ENCODE results near the gene SRXN1.

SRXN1 gene

DNA sequence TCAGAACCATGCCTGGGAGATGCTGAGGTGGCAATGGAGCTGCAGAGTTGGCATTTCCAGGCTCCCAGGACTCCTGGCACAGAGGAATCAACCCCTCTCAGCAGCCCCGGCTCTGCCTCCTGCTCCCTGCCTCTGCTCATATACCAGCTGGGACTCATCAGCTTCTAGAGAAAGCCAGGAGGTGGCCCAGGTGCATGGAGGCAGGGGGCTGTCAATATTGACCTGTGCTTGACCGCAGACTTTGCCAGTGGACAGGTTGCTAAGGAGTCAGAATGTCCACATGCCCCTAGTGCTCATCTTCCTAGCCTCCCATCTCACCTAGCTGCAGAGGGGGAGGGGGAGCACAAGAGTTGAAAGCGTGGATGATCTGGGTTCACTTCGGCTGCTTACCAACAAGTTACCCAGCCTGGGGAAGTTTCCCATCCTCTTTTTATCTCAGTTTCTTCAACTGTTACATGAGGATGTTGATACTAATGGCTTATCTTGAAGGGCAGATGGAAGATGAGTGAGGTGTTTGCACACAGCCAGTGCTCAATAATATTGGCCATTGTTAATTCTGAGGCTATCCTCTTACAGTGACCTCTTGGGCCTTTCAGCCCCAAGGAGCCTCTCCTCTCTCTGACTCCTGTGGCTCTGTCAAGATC, 31.8 kb upstream of the SRXN1 start:
- ATAC-seq (ENCODE audit: low read depth) (no peak), DNase-seq (ENCODE audit: low spot score in 2 of 2) (no peak)
- H3K36me3 Mint-ChIP-seq, result no peaks in the 10 kb centered on the region
- no peaks in the 10 kb centered on the region for H3K9me3 Mint-ChIP-seq
- no peak overlapping the region for H3K27ac Mint-ChIP-seq
- H3K4me3 Mint-ChIP-seq, result no peak overlapping the region
- no peaks in the 10 kb centered on the region for H3K4me1 Mint-ChIP-seq
- peaks cover 17% of the 10 kb centered on the region for H3K27me3 Mint-ChIP-seq

DNA sequence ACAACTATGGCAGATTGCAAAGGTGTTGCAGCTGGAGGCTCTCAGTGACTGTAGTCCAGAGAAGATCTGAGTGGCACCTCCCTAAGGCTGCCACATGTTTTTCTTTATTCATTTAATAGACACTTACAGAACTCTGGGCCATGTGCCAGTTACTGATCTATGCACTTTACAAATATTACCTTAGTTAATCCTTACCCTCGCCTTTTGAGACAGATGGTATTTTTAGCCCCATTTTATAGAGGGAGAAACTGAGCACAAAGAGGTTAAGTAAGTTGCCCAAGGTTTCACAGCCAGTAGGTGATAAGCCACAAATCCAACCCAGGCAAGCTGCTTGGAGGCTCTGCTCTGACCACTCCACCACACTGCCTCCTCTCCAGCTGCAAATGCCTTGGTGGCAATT, 29.1 kb upstream of the SRXN1 start:
- H3K4me1 Mint-ChIP-seq, result no peaks in the 10 kb centered on the region
- H3K9me3 Mint-ChIP-seq, result no peaks in the 10 kb centered on the region
- peaks cover 16% of the 10 kb centered on the region for H3K27me3 Mint-ChIP-seq
- ATAC-seq (ENCODE audit: low read depth), result no peak
- no peak overlapping the region for H3K27ac Mint-ChIP-seq
- H3K36me3 Mint-ChIP-seq, result no peaks in the 10 kb centered on the region
- DNase-seq (ENCODE audit: low spot score in 2 of 2), result no peak
- no peak overlapping the region for H3K4me3 Mint-ChIP-seq

DNA sequence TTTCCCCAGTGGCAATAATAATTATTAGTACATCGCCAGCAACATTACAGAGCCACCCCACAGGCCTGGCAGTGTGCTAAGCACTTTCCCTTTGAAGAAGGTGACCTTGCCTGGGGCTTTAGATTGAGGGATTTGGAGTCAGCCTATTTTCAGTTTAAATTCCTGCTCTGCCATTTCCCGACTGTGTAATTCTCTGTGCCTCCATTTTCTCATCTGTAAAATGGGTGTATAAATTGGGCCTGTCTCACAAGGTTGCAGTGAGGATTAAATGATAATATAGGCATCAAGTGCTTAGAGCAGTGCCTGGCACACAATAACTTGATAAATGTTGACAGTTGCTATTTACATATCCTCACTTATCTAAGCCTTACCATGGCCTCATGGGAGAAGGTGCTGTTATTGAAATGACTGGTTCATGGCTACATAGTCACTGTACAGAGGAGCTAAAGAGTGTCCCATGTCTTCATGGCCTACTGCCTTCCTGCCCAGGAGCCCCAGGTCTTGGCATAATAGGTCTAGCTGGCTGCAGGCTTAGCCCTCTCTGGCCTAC, 27.7 kb upstream of the SRXN1 start:
- no peak for DNase-seq (ENCODE audit: low spot score in 2 of 2)
- no peak overlapping the region for H3K4me3 Mint-ChIP-seq
- peaks cover 3% of the 10 kb centered on the region for H3K36me3 Mint-ChIP-seq
- peaks cover 2% of the 10 kb centered on the region for H3K9me3 Mint-ChIP-seq
- H3K27ac Mint-ChIP-seq, result no peak overlapping the region
- H3K27me3 Mint-ChIP-seq, result peaks cover 18% of the 10 kb centered on the region
- ATAC-seq (ENCODE audit: low read depth), result no peak
- peaks cover 5% of the 10 kb centered on the region for H3K4me1 Mint-ChIP-seq

DNA sequence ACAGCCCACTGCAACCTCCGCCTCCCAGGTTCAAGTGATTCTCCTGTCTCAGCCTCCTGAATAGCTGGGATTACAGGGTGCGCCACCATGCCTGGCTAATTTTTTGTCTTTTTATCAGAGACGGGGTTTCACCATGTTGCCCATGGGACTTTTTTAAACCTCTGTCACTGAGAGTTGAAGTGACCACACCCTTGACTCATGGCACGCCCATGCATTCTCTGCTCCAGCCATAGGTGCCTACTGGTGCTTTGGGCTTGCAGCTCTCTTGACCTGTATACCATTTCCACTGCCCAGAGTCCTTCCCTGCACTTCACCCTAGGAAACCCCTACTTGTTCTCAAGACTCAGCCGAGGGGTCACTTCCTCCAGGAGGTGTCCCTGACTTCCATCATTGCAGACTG, 25.0 kb upstream of the SRXN1 start:
- no peak overlapping the region for H3K4me3 Mint-ChIP-seq
- peaks cover 3% of the 10 kb centered on the region for H3K36me3 Mint-ChIP-seq
- H3K9me3 Mint-ChIP-seq, result peaks cover 2% of the 10 kb centered on the region

DNA sequence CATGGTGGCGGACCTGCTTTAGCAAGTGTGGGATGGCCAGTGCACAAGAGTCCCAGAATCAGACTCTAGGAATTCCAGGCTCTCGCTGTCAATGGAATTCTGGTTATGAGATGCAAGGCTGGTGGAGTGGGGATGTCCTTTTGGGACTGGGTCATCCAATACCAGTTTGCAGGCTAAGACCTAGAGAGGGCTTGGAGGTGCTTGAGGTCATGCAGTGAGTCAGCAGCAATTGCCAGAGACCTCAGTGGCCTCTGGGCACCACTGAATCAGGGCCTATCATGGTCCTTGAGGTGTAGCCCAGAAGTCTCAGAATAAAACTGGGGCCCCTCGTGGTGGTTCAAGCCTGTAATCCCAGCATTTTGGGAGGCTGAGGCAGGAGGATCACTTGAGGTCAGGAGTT, 24.0 kb upstream of the SRXN1 start:
- Mint-ChIP-seq H3K27ac (no peak overlapping the region), H3K4me3 (no peak overlapping the region), H3K4me1 (peaks cover 6% of the 10 kb centered on the region), H3K36me3 (peaks cover 3% of the 10 kb centered on the region), H3K9me3 (peaks cover 2% of the 10 kb centered on the region), H3K27me3 (peaks cover 31% of the 10 kb centered on the region)
- no peak for ATAC-seq (ENCODE audit: low read depth)
- DNase-seq (ENCODE audit: low spot score in 2 of 2), result no peak

More for the DNA sequence above, 25.0 kb upstream of the SRXN1 start:
- peaks cover 6% of the 10 kb centered on the region for H3K4me1 Mint-ChIP-seq
- DNase-seq (ENCODE audit: low spot score in 2 of 2) (no peak), ATAC-seq (ENCODE audit: low read depth) (no peak)
- H3K27me3 Mint-ChIP-seq, result peaks cover 30% of the 10 kb centered on the region
- no peak overlapping the region for H3K27ac Mint-ChIP-seq

DNA sequence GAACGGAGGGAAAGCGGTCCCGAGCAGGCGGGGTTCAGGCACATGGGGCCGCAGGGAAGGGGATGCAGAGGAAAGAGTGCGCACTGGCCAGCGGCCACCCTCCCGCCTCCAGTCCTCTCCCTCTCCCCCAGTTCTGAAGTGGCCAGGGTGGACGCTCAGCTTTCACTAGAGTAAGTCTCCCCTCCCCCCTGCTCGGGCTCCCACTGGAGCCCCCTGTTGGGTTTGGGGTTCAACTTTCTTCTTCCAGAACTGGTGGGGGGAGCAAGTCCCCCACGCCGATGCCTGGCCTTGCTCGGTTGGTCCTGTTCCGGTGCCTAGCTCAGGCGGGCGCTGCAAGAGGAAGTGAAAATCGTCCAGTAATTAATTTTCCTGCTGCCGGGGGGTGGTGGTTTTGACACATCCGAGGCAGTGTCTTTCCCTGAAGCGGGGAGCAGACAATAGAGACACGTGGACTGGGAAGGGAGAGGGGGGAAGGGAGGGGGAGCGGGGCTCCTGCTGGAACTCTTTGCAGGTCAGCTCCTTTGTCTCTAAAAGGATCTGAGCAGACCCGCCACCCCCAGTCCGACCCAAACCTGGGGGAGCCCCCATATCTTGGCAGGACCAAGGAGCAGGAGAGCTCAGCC, 23.4 kb upstream of the SRXN1 start:
- ATAC-seq (ENCODE audit: low read depth), result no peak
- H3K36me3 Mint-ChIP-seq, result peaks cover 3% of the 10 kb centered on the region
- peaks cover 36% of the 10 kb centered on the region for H3K27me3 Mint-ChIP-seq
- H3K4me3 Mint-ChIP-seq, result peak overlapping the region; percentile 57
- no peak overlapping the region for H3K27ac Mint-ChIP-seq
- DNase-seq (ENCODE audit: low spot score in 2 of 2), result no peak
- peaks cover 6% of the 10 kb centered on the region for H3K4me1 Mint-ChIP-seq
- peaks cover 2% of the 10 kb centered on the region for H3K9me3 Mint-ChIP-seq

DNA sequence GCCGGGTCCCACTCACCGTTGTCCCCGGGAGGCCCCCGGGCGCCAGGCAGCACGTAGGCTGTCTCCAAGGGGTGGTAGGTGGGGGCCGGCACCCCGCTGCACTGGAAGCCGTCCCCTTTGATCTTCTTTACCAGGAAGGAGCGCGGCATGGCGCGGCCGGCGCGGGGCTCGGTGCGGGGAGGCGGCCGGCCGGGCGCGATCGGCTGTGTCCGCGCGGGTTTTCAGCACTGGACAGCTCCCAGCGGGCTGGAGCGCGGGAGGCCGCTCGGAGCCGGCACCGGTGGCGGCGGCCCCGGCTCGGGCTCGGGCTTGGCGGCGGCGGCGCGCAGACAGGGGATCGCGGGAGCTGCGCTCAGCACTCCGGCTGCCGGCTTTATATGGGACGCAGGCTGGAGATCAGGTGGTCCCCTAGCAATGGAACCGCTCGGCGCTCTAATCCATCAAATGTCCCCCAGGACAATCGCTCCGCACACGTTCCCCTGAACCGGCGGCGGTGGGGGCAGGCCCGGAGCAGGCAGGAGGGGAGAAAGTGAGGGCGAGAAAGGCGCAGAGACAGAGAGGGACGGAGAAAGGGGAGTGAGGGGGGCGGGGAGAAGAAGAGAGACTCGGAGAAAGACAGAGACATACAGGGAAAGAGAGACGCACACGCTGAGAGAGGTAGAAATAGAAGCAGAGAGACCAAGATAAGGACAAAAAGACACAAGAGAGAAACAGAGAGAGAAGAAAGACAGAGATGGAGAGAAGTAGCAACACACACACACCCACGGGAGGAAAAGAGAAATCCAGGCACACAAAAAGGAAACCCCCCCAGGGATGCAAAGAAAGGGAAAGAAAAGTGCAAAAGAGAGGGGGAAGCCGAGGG, 22.7 kb upstream of the SRXN1 start, which contains the start of gene SCRT2:
SCRT2 (minus strand) TSS at position 350 of the 862 bp plus-strand sequence; CDS start at position 149, 201 bp downstream.
- Mint-ChIP-seq H3K4me3 (peak within 1 kb of the TSS; percentile 57), H3K27me3 (peaks cover 37% of the 10 kb centered on the region), H3K9me3 (peaks cover 2% of the 10 kb centered on the region), H3K36me3 (peaks cover 3% of the 10 kb centered on the region), H3K4me1 (peaks cover 6% of the 10 kb centered on the region), H3K27ac (no peak within 1 kb of the TSS)
- ATAC-seq (ENCODE audit: low read depth) (peak; percentile 54), DNase-seq (ENCODE audit: low spot score in 2 of 2) (peak in 1 of 2 donors; percentile 47)

DNA sequence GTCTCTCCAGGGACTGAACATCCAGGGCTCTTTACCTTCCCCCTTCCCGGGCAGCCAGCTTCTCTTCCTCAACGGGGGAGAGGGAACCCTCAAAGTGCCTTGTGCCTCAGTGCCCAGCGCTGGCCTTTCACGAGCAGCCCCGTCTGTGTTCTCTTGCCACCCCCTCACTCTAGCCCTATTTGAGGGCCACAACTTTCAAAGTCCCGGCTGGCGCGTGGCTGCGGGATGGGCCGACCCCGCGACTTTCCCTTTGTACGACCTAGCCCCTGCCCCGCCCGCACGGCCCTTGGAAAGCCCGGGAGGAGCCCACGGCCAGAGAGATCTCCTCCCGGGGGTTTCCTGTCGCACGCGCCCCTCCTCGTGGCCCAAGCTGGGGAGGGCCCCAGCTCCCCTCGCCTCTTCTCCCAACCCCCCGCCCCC, 22.0 kb upstream of the SRXN1 start:
- no peak for DNase-seq (ENCODE audit: low spot score in 2 of 2)
- no peak for ATAC-seq (ENCODE audit: low read depth)
- Mint-ChIP-seq H3K27ac (no peak overlapping the region), H3K36me3 (peaks cover 3% of the 10 kb centered on the region), H3K27me3 (peaks cover 38% of the 10 kb centered on the region), H3K9me3 (peaks cover 2% of the 10 kb centered on the region), H3K4me1 (peaks cover 6% of the 10 kb centered on the region), H3K4me3 (no peak overlapping the region)

DNA sequence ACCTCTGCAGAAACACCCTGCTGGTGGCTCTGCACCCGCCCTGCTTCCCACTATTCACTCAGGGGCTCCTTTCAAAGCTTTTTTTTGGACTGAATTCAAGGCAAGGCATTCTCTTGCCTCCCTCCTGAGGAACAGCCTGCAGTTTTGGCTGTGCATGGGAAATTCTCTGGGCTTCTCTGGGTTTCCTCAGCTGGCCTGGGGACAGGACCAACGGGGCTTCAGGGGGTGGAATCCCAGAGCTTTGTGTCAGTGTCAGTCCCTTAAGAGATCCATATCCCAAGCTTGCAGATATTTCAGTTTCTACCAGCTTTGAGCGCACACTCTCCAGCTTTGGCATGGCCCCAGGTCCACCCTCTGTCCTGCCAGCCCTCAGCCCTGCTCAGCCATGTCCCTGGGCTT, 20.6 kb upstream of the SRXN1 start:
- Mint-ChIP-seq H3K27ac (no peak overlapping the region), H3K27me3 (peaks cover 38% of the 10 kb centered on the region), H3K9me3 (peaks cover 2% of the 10 kb centered on the region), H3K36me3 (peaks cover 3% of the 10 kb centered on the region), H3K4me1 (peaks cover 6% of the 10 kb centered on the region), H3K4me3 (no peak overlapping the region)
- ATAC-seq (ENCODE audit: low read depth) (no peak), DNase-seq (ENCODE audit: low spot score in 2 of 2) (no peak)

DNA sequence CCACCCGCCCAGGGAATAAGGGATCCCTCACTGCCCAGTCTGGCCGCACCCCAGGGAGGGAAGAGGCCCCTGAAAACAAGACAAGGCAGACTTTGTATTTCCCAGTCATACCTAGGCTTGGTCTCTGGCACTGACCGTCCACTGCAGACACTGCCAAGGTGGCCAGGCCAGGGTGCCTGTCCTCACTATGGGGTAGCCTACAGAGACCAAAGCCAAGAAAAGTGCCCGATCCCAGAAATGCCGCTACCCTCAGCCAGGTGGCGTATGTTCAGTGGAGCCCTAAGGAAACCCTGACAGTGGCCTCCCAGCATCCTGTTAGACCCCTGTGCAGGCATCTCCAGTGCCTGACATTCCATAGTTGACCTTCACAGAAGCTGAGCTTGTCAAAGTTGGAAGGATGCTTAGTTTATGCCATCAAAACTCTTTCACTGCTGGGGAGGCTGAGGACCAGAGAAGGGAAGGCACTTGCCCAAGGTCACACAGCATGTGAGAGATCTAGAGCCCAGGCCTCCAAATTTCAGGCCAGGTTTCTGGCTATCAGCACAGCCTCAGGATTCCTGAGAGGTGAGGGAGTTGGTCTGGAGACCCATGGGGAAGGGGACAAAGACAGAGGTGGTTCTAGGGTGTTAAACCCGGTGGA, 20.1 kb upstream of the SRXN1 start:
- ATAC-seq (ENCODE audit: low read depth), result no peak
- Mint-ChIP-seq H3K27ac (no peak overlapping the region), H3K36me3 (peaks cover 3% of the 10 kb centered on the region), H3K9me3 (peaks cover 2% of the 10 kb centered on the region), H3K27me3 (peaks cover 38% of the 10 kb centered on the region), H3K4me3 (no peak overlapping the region), H3K4me1 (peaks cover 6% of the 10 kb centered on the region)
- DNase-seq (ENCODE audit: low spot score in 2 of 2), result no peak

DNA sequence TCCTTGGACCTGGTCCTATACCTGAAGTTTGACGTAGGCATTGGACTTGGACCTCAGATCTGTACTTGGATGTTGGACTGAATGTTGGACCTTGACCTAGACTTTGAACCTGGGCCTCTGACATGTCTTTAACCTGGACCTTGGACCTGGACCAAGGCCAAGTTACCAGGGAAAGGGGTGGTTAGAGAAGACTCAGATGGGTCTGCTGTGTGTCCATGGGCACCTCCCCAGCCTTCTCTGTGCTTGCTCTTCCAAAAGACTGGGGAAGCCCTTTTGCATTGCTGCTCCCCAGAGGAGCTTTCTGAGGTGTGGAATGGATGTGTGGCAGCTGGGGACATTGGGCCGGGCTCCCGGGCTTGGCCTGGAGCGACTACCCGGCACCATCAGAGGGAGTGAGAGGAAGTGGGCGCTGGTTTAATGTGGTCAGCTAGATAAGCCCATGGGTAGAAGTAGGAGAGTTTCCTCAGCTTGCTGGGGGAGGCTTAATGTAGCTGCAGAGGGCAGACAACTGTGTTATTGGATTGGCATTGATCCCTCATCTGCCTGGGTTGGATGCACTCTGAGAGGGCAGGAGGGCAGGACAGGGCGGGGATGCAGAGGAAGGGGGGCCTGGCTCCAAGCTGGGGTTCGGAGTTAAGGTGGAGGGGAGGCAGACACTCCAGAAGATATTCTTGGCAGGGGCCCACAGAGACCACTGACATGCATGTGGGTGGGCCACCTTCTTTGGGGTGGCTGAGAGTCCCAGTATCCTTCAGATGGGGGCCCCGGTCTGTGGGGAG, 18.4 kb upstream of the SRXN1 start:
- Mint-ChIP-seq H3K9me3 (peaks cover 2% of the 10 kb centered on the region), H3K36me3 (peaks cover 3% of the 10 kb centered on the region), H3K27me3 (peaks cover 42% of the 10 kb centered on the region), H3K4me3 (no peak overlapping the region), H3K4me1 (peaks cover 6% of the 10 kb centered on the region), H3K27ac (no peak overlapping the region)
- no peak for DNase-seq (ENCODE audit: low spot score in 2 of 2)
- ATAC-seq (ENCODE audit: low read depth), result no peak

DNA sequence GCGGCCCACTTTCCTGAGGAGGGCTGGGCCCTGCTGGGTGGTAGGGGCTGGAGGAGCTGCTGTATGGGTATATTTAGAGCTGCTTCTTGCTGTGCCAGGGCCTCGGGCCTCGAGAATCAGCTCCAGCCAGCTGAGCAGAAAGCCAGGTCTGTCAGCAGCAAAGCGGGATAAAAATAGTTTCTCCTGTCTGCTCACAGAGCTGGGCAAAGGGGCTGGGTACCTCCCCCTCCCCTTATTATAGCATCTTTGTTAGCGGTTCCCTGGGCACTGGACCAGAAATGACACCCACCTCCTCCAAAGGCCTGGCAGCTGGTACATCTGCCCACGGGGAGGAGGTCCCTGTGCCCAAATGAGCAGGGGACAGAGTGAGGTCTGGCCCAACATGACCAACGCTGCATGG, 16.6 kb upstream of the SRXN1 start:
- ATAC-seq (ENCODE audit: low read depth), result no peak
- no peaks in the 10 kb centered on the region for H3K36me3 Mint-ChIP-seq
- H3K4me3 Mint-ChIP-seq, result no peak overlapping the region
- H3K27me3 Mint-ChIP-seq, result peaks cover 44% of the 10 kb centered on the region
- H3K27ac Mint-ChIP-seq, result no peak overlapping the region
- no peaks in the 10 kb centered on the region for H3K4me1 Mint-ChIP-seq
- H3K9me3 Mint-ChIP-seq, result no peaks in the 10 kb centered on the region
- no peak for DNase-seq (ENCODE audit: low spot score in 2 of 2)

DNA sequence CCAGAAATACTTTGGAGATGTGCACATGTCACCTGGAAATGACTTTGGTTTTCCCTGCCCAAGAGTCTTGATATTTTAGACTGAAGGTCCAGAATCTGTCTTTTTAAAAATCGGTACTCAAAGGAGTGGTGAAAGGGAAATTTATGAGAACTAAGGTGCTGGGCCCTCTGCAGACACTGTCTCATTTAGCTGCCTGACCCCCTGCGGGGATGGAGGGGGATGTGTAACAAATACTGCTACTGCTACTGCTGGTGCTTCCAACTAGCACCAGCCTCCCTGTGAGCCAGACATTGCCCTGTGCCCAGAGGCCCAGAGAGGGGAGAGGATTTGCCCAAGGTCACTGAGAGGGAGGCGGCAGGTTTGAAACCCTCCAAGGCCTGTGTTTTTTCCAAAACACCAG, 15.6 kb upstream of the SRXN1 start:
- Mint-ChIP-seq H3K4me3 (no peak overlapping the region), H3K36me3 (no peaks in the 10 kb centered on the region), H3K27me3 (peaks cover 37% of the 10 kb centered on the region), H3K9me3 (no peaks in the 10 kb centered on the region), H3K27ac (no peak overlapping the region), H3K4me1 (no peaks in the 10 kb centered on the region)
- ATAC-seq (ENCODE audit: low read depth) (no peak), DNase-seq (ENCODE audit: low spot score in 2 of 2) (no peak)

Data from memory B cell (primary cell).